ENCODE data around the gene TMEM168.

DNA sequence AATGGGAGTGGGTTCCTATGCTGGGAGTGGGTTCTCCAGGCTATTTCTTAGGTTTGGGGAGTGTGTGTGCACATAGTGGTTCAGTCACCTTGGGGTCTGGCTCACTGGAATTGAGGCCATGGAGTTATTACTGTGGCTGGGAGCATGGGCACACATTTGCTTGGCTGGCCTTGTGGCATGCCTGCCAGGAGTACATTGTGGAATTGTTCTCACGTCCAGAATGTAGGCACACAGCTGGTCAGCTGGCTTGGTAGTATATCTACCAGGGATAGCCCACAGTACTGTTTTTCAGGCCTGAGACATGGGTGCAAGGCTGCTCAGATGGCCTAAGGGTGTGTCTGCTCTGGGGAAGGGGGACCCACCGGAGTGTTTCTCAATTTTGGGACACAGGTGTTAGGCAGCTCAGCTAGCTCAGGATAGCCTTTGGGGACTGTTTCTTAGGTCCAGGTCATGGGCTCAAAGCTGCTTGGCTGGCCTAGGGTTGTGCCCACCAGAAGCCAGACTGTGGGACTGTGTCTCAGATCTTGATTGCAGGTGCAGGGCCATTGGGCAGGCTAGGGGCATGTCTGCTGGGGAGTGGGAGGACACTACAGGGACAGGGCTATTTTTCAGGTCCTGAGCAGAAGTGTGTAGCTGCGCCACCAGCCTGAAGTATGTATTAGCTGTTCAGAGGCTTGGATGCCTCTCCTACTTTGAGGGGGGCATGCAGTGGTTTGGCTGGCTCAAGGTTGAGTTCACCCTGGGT, 50.6 kb downstream of the TMEM168 start:
- TF ChIP-seq, protein P1, sequence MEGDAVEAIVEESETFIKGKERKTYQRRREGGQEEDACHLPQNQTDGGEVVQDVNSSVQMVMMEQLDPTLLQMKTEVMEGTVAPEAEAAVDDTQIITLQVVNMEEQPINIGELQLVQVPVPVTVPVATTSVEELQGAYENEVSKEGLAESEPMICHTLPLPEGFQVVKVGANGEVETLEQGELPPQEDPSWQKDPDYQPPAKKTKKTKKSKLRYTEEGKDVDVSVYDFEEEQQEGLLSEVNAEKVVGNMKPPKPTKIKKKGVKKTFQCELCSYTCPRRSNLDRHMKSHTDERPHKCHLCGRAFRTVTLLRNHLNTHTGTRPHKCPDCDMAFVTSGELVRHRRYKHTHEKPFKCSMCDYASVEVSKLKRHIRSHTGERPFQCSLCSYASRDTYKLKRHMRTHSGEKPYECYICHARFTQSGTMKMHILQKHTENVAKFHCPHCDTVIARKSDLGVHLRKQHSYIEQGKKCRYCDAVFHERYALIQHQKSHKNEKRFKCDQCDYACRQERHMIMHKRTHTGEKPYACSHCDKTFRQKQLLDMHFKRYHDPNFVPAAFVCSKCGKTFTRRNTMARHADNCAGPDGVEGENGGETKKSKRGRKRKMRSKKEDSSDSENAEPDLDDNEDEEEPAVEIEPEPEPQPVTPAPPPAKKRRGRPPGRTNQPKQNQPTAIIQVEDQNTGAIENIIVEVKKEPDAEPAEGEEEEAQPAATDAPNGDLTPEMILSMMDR (IDR thresholded peaks at IDR 0.05; ENCODE audit: insufficient read depth, low read depth, low read length) = no peak
- TF ChIP-seq EZH2 (IDR thresholded peaks at IDR 0.05; ENCODE audit: insufficient read depth, low read length) = no peak
